Calu3 (cell line): ENCODE results near the gene ARPIN. TPM values are rescaled to one million over a fixed set of nuclear protein-coding genes. Genes with fewer than 3 reads are reported as not detected.
A peak's percentile ranks its signal among the peaks of the same experiment; 100 is the strongest.
"Not testable (repeated sequence)": the region's sequence is repeated elsewhere in the genome, so short reads cannot be mapped to it uniquely, and the experiment has no call there.

ENCODE experiments used
- BruUV-seq: library from RNA; stranded (reverse); fragments of 400-500 nt; replicated peaks from 2 replicates; lab custom pipeline; 2021; lab: Mats Ljungman, UMichigan
- CTCF ChIA-PET: fragments of 300-600 bp; sonication (Branson Sonifier 250); formaldehyde crosslinking; loops from one replicate; lab custom pipeline; 2022; ENCODE audit warnings: antibody characterized with exemption; lab: Charles Lee
- DNase-seq: peaks from one replicate; pipeline ENCODE4 v3.0.0; 2022
- H3K27ac Mint-ChIP-seq: one replicate; pipeline ENCODE4 v1.8.0; 2022; ENCODE audit warnings: mixed read lengths; ENCODE audit not compliant: unreplicated experiment
- H3K27me3 Mint-ChIP-seq: one replicate; pipeline ENCODE4 v1.8.0; 2022; ENCODE audit warnings: mixed read lengths; ENCODE audit not compliant: unreplicated experiment
- H3K36me3 Mint-ChIP-seq: one replicate; pipeline ENCODE4 v1.8.0; 2022; ENCODE audit warnings: mild to moderate bottlenecking, moderate library complexity, mixed read lengths; ENCODE audit not compliant: insufficient read depth, unreplicated experiment
- H3K4me1 Mint-ChIP-seq: one replicate; pipeline ENCODE4 v1.8.0; 2022; ENCODE audit warnings: mild to moderate bottlenecking, low read depth, mixed read lengths; ENCODE audit not compliant: unreplicated experiment
- H3K4me3 Mint-ChIP-seq: one replicate; pipeline ENCODE4 v1.8.0; 2022; ENCODE audit warnings: mild to moderate bottlenecking, low read depth, moderate library complexity, mixed read lengths; ENCODE audit not compliant: unreplicated experiment
- H3K9me3 Mint-ChIP-seq: one replicate; pipeline ENCODE4 v1.8.0; 2022; ENCODE audit warnings: low read depth, mixed read lengths; ENCODE audit not compliant: unreplicated experiment
- intact Hi-C: fragments of 100-400 bp; cut with micrococcal nuclease; formaldehyde crosslinking; loops from one replicate; pipeline ENCODE4 v1.10.0; 2022; ENCODE audit not compliant: unreplicated experiment
- total RNA-seq: library from RNA; stranded (reverse); gene quantifications from 2 replicates; pipeline ENCODE4 v1.2.3, GENCODE V29; 2022
- TF ChIP-seq, protein P1 (sequence below): fragments of 200-600 bp; IDR thresholded peaks from one replicate; pipeline ENCODE4 v1.8.0; 2022; ENCODE audit warnings: antibody characterized with exemption; ENCODE audit not compliant: unreplicated experiment

Gene ARPIN
- total RNA-seq, 1 experiment from 2014 or later: 20.1 TPM

DNA sequence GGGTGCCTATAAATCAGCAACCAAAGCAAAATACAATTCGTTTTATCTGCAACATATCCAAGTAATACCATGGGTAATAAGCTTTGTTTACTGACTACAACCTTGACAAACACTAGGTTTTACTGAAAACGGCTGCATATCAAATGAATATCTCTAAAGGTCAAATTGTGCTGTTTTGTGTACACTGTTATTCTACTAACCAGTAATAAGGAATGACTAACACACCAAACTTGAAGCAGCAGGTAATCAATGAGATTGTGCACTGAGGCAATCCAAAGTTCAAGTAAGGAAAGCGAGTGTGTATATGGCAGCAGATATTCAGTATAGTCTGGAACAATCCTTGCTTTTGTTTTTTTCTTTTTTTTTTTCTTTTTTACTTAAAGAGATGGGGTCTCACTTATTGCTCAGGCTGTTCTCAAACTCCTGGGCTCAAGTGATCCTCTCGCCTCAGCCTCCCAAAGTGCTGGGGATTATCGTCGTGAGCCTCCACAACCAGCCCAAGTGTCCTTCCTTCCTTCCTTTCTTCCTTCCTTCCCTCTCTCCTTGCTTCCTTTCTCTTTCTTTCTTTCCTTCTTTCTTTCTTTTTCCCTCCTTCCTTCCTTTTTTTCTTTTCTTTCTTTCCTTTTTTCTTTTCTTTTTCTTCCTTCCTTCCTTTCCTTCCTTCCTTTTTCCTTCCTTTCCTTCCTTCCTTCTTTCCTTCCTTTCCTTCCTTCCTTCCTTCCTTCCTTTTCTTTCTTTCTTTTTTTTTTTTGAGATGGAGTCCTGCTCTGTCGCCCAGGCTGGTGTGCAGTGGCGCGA, 53.9 kb downstream of the ARPIN start:
- peaks cover 20% of the 10 kb centered on the region for H3K36me3 Mint-ChIP-seq
- peak overlapping the region; percentile 2 for H3K27ac Mint-ChIP-seq
- intact Hi-C loops: no loop called here
- H3K9me3 Mint-ChIP-seq: no peaks in the 10 kb centered on the region
- H3K27me3 Mint-ChIP-seq: no peaks in the 10 kb centered on the region
- no TSS peak for BruUV-seq
- TF ChIP-seq, protein P1, sequence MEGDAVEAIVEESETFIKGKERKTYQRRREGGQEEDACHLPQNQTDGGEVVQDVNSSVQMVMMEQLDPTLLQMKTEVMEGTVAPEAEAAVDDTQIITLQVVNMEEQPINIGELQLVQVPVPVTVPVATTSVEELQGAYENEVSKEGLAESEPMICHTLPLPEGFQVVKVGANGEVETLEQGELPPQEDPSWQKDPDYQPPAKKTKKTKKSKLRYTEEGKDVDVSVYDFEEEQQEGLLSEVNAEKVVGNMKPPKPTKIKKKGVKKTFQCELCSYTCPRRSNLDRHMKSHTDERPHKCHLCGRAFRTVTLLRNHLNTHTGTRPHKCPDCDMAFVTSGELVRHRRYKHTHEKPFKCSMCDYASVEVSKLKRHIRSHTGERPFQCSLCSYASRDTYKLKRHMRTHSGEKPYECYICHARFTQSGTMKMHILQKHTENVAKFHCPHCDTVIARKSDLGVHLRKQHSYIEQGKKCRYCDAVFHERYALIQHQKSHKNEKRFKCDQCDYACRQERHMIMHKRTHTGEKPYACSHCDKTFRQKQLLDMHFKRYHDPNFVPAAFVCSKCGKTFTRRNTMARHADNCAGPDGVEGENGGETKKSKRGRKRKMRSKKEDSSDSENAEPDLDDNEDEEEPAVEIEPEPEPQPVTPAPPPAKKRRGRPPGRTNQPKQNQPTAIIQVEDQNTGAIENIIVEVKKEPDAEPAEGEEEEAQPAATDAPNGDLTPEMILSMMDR: no peak
- H3K4me3 Mint-ChIP-seq: peak overlapping the region; percentile 31
- peaks cover 31% of the 10 kb centered on the region for H3K4me1 Mint-ChIP-seq
- no peak for DNase-seq
- CTCF ChIA-PET: interaction anchor here (0.6 to 2.4 kb wide), 4 partner anchors 16 to 162 kb away, joined by 3 to 10 read pairs (median 3); no protein-coding TSS in a partner anchor

DNA sequence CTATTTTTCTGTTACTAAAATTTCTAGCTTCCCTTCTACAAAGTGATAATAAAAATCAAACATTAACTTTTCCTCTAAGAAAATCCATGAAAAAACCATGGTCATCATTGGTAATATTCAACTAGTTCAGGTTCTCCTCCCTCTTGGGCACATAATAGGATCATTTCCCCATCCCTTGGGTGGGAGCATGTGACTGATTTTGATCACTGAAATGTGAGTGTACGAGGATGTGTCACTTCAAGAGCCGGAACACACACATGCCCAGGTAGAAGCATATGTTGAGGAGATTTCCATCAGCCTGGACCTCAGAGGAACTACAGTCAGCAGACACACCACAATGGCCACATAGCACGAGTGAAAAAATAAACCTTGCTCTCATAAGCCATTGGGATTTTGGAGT, 55.1 kb downstream of the ARPIN start:
- CTCF ChIA-PET: interaction anchor here (0.5 to 2.4 kb wide), 4 partner anchors 17 to 108 kb away, joined by 3 to 10 read pairs (median 6); no protein-coding TSS in a partner anchor
- H3K27me3 Mint-ChIP-seq: no peaks in the 10 kb centered on the region
- no TSS peak for BruUV-seq
- TF ChIP-seq, protein P1: no peak
- H3K4me3 Mint-ChIP-seq: peak overlapping the region; percentile 31
- H3K9me3 Mint-ChIP-seq: no peaks in the 10 kb centered on the region
- peak overlapping the region; percentile 36 for H3K27ac Mint-ChIP-seq
- intact Hi-C loops: no loop called here
- DNase-seq: peak; percentile 57
- peaks cover 20% of the 10 kb centered on the region for H3K36me3 Mint-ChIP-seq
- H3K4me1 Mint-ChIP-seq: peaks cover 32% of the 10 kb centered on the region

DNA sequence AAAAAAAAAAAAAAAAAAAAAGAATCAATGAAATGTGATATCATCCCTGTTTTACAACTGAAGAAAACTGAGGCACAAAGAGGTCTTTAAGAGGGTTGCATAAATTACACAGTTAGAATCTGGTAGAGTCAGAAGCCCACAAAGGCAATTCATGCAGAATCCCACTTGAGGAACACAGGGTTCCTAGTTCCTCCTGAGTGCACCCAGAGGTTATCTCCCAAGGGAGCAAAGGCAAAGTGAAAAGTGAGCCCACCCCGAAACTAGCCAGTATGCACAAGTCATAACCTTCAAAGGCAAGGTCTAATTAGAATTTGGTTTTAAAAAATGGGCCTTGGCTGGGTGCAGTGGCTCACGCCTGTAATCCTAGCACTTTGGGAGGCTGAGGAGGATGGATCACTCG, 56.8 kb downstream of the ARPIN start:
- CTCF ChIA-PET: no interaction called here
- Mint-ChIP-seq H3K36me3 (peaks cover 34% of the 10 kb centered on the region), H3K4me1 (peaks cover 49% of the 10 kb centered on the region), H3K9me3 (no peaks in the 10 kb centered on the region), H3K27ac (no peak overlapping the region), H3K4me3 (no peak overlapping the region), H3K27me3 (no peaks in the 10 kb centered on the region)
- intact Hi-C loops: no loop called here
- BruUV-seq: no TSS peak
- TF ChIP-seq, protein P1: no peak
- DNase-seq: no peak

DNA sequence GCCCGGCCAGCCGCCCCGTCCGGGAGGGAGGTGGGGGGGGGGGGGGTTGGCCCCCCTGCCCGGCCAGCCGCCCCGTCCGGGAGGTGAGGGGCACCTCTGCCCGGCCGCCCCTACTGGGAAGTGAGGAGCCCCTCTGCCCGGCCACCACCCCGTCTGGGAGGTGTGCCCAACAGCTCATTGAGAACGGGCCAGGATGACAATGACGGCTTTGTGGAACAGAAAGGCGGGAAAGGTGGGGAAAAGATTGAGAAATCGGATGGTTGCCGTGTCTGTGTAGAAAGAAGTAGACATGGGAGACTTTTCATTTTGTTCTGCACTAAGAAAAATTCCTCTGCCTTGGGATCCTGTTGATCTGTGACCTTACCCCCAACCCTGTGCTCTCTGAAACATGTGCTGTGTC, 57.9 kb downstream of the ARPIN start:
- H3K27me3 Mint-ChIP-seq, DNase-seq, H3K9me3 Mint-ChIP-seq, CTCF ChIA-PET, intact Hi-C loops, H3K4me3 Mint-ChIP-seq, H3K27ac Mint-ChIP-seq, BruUV-seq: not testable (repeated sequence)
- peaks cover 34% of the 10 kb centered on the region for H3K36me3 Mint-ChIP-seq
- H3K4me1 Mint-ChIP-seq: peaks cover 60% of the 10 kb centered on the region
